ENCODE data around the gene TENT5C. TPM values are rescaled to one million over a fixed set of nuclear protein-coding genes. Genes with fewer than 3 reads are reported as not detected.

TENT5C gene
- total RNA-seq, 1 donor from 2014 or later: 8.6 TPM

GRCh38 chr1:117611894-117612483 is 6.1 kb downstream of the TENT5C start:
- intact Hi-C loops (cut with micrococcal nuclease): no loop called here

GRCh38 chr1:117612517-117613248 is 6.8 kb downstream of the TENT5C start:
- intact Hi-C loops (cut with micrococcal nuclease): no loop called here

GRCh38 chr1:117613249-117613968 is 7.6 kb downstream of the TENT5C start:
- intact Hi-C loops (cut with micrococcal nuclease): no loop called here

GRCh38 chr1:117613969-117614729 is 8.3 kb downstream of the TENT5C start:
- intact Hi-C loops (cut with micrococcal nuclease): no loop called here

- intact Hi-C loops (cut with micrococcal nuclease): no loop called here
Observed at GRCh38 chr1:117615474-117615873, 9.6 kb downstream of the TENT5C start.

- intact Hi-C loops (cut with micrococcal nuclease): loop anchor here (2.0 kb wide), 1 partner anchor 20 kb away; no protein-coding TSS in a partner anchor
Observed at GRCh38 chr1:117616356-117616755, 10.5 kb downstream of the TENT5C start.

- intact Hi-C loops (cut with micrococcal nuclease): loop anchor here (2.0 kb wide), 1 partner anchor 20 kb away; no protein-coding TSS in a partner anchor
Observed at GRCh38 chr1:117616967-117617366, 11.1 kb downstream of the TENT5C start.

GRCh38 chr1:117618450-117619122 is 12.7 kb downstream of the TENT5C start:
- intact Hi-C loops (cut with micrococcal nuclease): no loop called here

- intact Hi-C loops (cut with micrococcal nuclease): no loop called here
Observed at GRCh38 chr1:117620440-117620839, 14.6 kb downstream of the TENT5C start.

GRCh38 chr1:117621316-117621715 is 15.5 kb downstream of the TENT5C start:
- intact Hi-C loops (cut with micrococcal nuclease): no loop called here

- intact Hi-C loops (cut with micrococcal nuclease): no loop called here
Observed at GRCh38 chr1:117622726-117623125, 16.9 kb downstream of the TENT5C start.

GRCh38 chr1:117623141-117623540 is 17.3 kb downstream of the TENT5C start:
- intact Hi-C loops (cut with micrococcal nuclease): no loop called here

- intact Hi-C loops (cut with micrococcal nuclease): no loop called here
Observed at GRCh38 chr1:117623698-117624097, 17.9 kb downstream of the TENT5C start.

GRCh38 chr1:117627546-117628130 is 21.8 kb downstream of the TENT5C start:
- intact Hi-C loops (cut with micrococcal nuclease): no loop called here

- intact Hi-C loops (cut with micrococcal nuclease): no loop called here
Observed at GRCh38 chr1:117628343-117628742, 22.5 kb downstream of the TENT5C start.

GRCh38 chr1:117629625-117630422 is 24.0 kb downstream of the TENT5C start:
- intact Hi-C loops (cut with micrococcal nuclease): loop anchor here (5.0 kb wide), 1 partner anchor 42 kb away; no protein-coding TSS in a partner anchor

- intact Hi-C loops (cut with micrococcal nuclease): loop anchor here (5.0 kb wide), 1 partner anchor 42 kb away; no protein-coding TSS in a partner anchor
Observed at GRCh38 chr1:117630423-117630998, 24.7 kb downstream of the TENT5C start.

GRCh38 chr1:117631359-117632160 is 25.7 kb downstream of the TENT5C start:
- intact Hi-C loops (cut with micrococcal nuclease): loop anchor here (5.0 kb wide), 1 partner anchor 41 kb away; no protein-coding TSS in a partner anchor

Measured in T-helper 2 cell treated with Interferon-gamma antibody and Interleukin-4, amounts not matched to agents 100 ng/mL and 5 ng/mL, for 36 hours (primary cell).